Ishikawa (cell line): ENCODE data around the gene LCAT.

ENCODE experiments used
- CEBPB ChIP-seq: IDR thresholded peaks from 2 replicates; pipeline ENCODE4 v1.6.1; 2012
- CREB1 ChIP-seq: IDR thresholded peaks from 2 replicates; pipeline ENCODE4 v1.6.1; 2012; ENCODE audit warnings: low read depth
- EGR1 ChIP-seq: IDR thresholded peaks from 2 replicates; pipeline ENCODE4 v1.6.1; 2012
- EP300 ChIP-seq: IDR thresholded peaks from 2 replicates; pipeline ENCODE4 v1.6.1; 2012; ENCODE audit warnings: borderline replicate concordance
- FOXM1 ChIP-seq: IDR thresholded peaks from 2 replicates; pipeline ENCODE4 v1.6.1; 2012; ENCODE audit warnings: low read depth, borderline replicate concordance
- MAX ChIP-seq: IDR thresholded peaks from 2 replicates; pipeline ENCODE4 v1.6.1; 2012
- NFIC ChIP-seq: IDR thresholded peaks from 2 replicates; pipeline ENCODE4 v1.6.1; 2012
- RAD21 ChIP-seq: IDR thresholded peaks from 2 replicates; pipeline ENCODE4 v1.6.1; 2012; ENCODE audit warnings: low read depth
- REST ChIP-seq: IDR thresholded peaks from 2 replicates; pipeline ENCODE4 v1.6.1; 2012; ENCODE audit warnings: low read depth, mild to moderate bottlenecking
- TAF1 ChIP-seq: IDR thresholded peaks from 2 replicates; pipeline ENCODE4 v1.6.1; 2012; ENCODE audit warnings: low read depth, mild to moderate bottlenecking
- TCF12 ChIP-seq: IDR thresholded peaks from 2 replicates; pipeline ENCODE4 v1.6.1; 2012; ENCODE audit warnings: low read depth
- TEAD4 ChIP-seq: IDR thresholded peaks from 2 replicates; pipeline ENCODE4 v1.6.1; 2012
- USF1 ChIP-seq: IDR thresholded peaks from 2 replicates; pipeline ENCODE4 v1.6.1; 2012
- YY1 ChIP-seq: IDR thresholded peaks from 2 replicates; pipeline ENCODE4 v1.6.1; 2012; ENCODE audit warnings: low read depth
- ZBTB7A ChIP-seq: IDR thresholded peaks from 2 replicates; pipeline ENCODE4 v1.6.1; 2012; ENCODE audit warnings: low read depth

Gene LCAT

GRCh38 chr16:67934306-67935100 is 9.4 kb downstream of the LCAT start:
- no peak for TF ChIP-seq EGR1
- TF ChIP-seq USF1, result no peak
- no peak for TF ChIP-seq CEBPB
- TF ChIP-seq NFIC, result no peak
- TF ChIP-seq TAF1, result no peak
- no peak for TF ChIP-seq CREB1
- TF ChIP-seq EP300, result no peak
- no peak for TF ChIP-seq RAD21
- TF ChIP-seq YY1, result no peak
- no peak for TF ChIP-seq FOXM1

- no peak for TF ChIP-seq TEAD4
Observed at GRCh38 chr16:67933805-67934204, 10.1 kb downstream of the LCAT start.

- TF ChIP-seq EGR1, result no peak
- TF ChIP-seq TEAD4, result no peak
- TF ChIP-seq CREB1, result no peak
- TF ChIP-seq RAD21, result no peak
- TF ChIP-seq ZBTB7A, result no peak
- no peak for TF ChIP-seq USF1
- TF ChIP-seq FOXM1, result no peak
- no peak for TF ChIP-seq EP300
- TF ChIP-seq CEBPB, result no peak
- no peak for TF ChIP-seq NFIC
- no peak for TF ChIP-seq TCF12
Observed at GRCh38 chr16:67932462-67932840, 11.5 kb downstream of the LCAT start.

- TF ChIP-seq EGR1 (no peak), RAD21 (no peak), EP300 (no peak), REST (no peak), MAX (no peak), YY1 (no peak), FOXM1 (no peak), TAF1 (no peak), NFIC (no peak), USF1 (no peak), TEAD4 (no peak), TCF12 (no peak)
Observed at GRCh38 chr16:67931712-67932461, 12.0 kb downstream of the LCAT start, which contains the start of gene CTRL. TSS of gene CTRL (minus strand) at chr16:67931862. CDS start at chr16:67931852, 10 bp downstream.

- TF ChIP-seq CEBPB (no peak), TEAD4 (no peak), RAD21 (no peak), TCF12 (no peak), EP300 (no peak), REST (no peak), YY1 (no peak), MAX (no peak), EGR1 (no peak), TAF1 (no peak), USF1 (no peak), NFIC (no peak), FOXM1 (no peak), ZBTB7A (no peak)
Observed at GRCh38 chr16:67930678-67931211, 13.2 kb downstream of the LCAT start.
